Activated CD8-positive, alpha-beta memory T cell treated with anti-CD3 and anti-CD28 coated beads for 24 hours (primary cell): ENCODE data around the gene VRK1.
"Not testable (repeated sequence)": the region's sequence is repeated elsewhere in the genome, so short reads cannot be mapped to it uniquely, and the experiment has no call there.

Source experiments
- DNase-seq: peaks from one replicate; pipeline ENCODE4 v3.0.0-alpha.2; 2020

The VRK1 gene

GRCh38 chr14:96796851-96797581 lies at the start of gene VRK1:
TSS of gene VRK1 (plus strand) at chr14:96797382. CDS start at chr14:96833472, 36,090 bp downstream.
- DNase-seq: peak; percentile 97

DNA sequence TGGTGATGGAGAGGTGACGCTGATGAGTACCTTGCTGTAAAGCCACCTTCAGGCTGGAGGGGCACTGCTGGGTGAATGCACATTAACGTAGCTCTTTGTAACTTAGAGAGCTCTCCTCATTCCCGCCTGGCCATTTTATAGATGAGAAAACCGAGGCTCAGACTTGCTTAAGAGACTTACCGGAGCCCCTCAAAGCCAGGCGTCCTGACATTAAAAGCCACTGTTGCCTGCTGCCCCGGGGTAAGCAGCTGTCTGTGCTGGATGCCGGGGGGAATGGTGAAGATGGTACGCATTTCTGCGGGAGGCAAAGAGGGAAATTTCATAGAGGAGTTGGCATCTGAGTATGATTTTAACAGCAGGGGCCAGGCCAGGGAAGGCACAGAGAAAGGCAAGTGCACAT lies 49.6 kb upstream of the VRK1 start:
- no peak for DNase-seq

DNA sequence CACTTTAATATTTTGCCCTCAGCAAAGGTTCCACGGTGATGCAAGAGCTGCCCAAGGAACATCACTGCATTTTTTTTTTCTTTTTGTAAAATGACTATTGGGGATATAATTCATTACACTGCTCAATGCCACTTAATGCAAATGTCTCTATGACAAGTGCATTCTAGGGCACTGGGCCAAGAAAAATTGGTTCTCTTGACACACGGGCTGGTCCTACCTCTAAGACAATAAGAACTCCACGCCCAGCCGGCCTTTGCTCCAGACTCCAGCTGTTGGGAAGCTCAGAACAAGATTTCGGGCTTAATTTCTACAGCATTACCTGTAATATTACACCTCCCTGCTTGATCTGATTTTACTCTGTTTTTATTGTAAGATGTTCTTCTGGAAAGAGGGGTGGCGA lies 48.8 kb upstream of the VRK1 start:
- no peak for DNase-seq

DNA sequence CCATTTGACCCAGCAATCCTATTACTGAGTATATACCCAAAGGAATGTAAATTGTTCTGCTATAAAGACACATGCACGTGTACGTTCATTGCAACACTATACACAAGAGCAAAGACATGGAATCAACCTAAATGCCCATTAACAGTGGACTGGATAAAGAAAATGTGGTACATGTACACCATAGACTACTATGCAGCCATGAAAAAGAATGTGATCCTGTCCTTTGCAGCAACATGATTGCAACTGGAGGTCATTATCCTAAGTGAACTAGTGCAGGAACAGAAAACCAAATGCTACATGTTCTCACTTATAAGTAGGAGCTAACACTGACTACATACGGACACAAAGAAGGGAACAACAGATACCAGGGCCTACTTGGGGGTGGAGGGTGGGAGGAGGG lies 45.7 kb upstream of the VRK1 start:
- DNase-seq: peak; percentile 19

- DNase-seq: peak; percentile 5
Observed at GRCh38 chr14:96752125-96752524, 45.1 kb upstream of the VRK1 start.

DNA sequence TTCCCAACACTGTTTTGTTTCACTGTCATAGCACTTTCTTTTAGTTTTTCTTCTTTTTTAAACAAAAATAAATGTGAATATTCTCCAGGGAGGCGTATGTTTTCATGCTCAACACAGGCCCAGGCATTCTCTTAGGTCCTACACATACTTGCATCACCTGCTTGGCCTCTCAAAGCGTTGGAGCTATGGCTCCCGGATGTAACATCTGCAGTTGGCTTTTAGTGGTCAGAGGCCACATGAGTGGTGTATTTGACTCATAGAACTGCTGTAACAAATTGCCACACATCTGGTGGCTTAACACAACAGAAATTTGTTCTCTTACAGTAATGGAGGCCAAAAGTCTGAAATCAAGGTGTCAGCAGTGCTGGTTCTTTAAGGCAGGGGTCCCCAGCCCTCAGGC lies 44.6 kb upstream of the VRK1 start:
- DNase-seq: peak; percentile 9

GRCh38 chr14:96754162-96754844 lies 42.9 kb upstream of the VRK1 start:
- DNase-seq: peak; percentile 37

DNA sequence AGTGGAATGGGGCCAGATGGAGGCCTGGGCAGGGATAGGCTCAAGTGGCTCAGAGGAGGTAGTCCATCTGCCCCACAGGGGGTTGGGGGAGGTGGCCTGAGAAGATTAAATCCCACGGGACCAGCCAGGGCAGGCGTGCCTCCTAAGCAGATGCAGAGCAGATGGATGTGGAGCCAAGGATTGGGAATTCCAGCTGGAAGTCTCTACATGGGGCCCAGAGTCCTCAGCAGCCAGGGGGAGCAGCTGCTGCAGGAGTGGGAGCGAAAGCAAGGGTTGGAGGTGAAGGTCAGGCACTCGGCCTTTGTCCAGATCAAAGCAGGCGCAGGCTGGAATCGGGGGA lies 42.4 kb upstream of the VRK1 start:
- no peak for DNase-seq

- DNase-seq: no peak
Observed at GRCh38 chr14:96756745-96757144, 40.4 kb upstream of the VRK1 start.

DNA sequence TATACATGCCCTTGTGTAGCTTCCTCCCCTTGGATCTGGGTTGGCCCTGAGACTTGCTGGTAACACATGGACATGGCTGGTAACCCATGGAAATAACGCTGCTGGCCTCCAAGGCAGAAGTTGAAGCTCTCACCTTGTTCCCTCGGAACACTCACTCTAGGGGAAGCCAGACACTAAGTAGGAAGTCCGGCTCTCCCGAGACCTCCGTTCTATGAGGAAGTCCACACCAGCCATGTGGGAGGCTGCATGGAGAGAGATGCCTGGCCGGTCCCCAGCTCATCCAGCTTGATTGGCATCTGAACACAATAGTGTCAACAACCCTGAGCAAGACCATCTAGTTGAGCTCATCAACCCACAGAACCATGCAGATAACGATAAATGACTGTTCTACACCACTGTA lies 39.7 kb upstream of the VRK1 start:
- no peak for DNase-seq

GRCh38 chr14:96761066-96761465 lies 36.1 kb upstream of the VRK1 start:
- DNase-seq: no peak

- peak; percentile 49 for DNase-seq
Observed at GRCh38 chr14:96762650-96763049, 34.5 kb upstream of the VRK1 start.

DNA sequence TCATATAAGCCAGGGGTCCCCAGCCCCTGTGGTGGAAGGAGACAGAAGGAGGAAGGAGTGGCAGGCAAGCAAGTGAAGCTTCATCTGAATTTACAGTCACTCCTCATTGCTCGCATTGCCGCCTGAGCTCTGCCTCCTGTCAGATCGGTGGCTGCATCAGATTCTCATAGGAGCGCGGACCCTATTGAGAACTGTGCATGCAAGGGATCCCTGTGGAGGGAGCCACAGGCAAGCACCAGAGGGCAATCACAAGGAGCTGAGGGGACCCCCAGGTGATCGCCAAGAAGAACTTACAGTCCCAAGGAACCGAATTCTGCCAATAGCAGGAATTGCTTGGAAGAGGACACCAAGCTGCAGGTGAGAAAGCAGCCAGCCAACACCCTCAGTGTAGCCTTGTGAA lies 33.2 kb upstream of the VRK1 start:
- DNase-seq: no peak

DNA sequence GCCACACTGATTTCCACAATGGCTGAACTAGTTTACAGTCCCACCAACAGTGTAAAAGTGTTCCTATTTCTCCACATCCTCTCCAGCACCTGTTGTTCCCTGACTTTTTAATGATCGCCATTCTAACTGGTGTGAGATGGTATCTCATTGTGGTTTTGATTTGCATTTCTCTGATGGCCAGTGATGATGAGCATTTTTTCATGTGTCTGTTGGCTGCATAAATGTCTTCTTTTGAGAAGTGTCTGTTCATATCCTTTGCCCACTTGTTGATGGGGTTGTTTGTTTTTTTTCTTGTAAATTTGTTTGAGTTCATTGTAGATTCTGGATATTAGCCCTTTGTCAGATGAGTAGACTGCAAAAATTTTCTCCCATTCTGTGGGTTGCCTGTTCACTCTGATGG lies 32.0 kb upstream of the VRK1 start:
- not testable (repeated sequence) for DNase-seq

- DNase-seq: no peak
Observed at GRCh38 chr14:96772929-96773328, 24.3 kb upstream of the VRK1 start.

GRCh38 chr14:96776791-96777190 lies 20.4 kb upstream of the VRK1 start:
- no peak for DNase-seq

- DNase-seq: no peak
Observed at GRCh38 chr14:96780500-96780899, 16.7 kb upstream of the VRK1 start.

- no peak for DNase-seq
Observed at GRCh38 chr14:96781371-96781770, 15.8 kb upstream of the VRK1 start.

DNA sequence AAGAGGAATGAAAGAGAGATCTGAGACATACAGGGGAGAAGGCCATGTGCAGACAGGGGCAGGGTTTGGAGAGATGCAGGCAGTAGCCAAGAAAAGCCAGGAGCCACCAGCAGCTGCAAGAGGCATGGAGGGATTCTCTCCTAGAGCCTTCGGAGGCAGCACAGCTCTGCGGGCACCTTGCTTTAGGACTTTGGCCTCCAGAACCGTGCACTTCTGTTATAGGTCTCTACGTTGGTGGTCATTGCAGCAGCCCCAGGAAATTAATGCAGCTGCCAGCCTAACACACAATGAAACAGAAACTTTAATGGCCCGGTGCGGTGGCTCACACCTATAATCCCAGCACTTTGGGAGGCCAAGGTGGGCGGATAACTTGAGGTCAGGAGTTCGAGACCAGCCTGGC lies 14.7 kb upstream of the VRK1 start:
- no peak for DNase-seq

DNA sequence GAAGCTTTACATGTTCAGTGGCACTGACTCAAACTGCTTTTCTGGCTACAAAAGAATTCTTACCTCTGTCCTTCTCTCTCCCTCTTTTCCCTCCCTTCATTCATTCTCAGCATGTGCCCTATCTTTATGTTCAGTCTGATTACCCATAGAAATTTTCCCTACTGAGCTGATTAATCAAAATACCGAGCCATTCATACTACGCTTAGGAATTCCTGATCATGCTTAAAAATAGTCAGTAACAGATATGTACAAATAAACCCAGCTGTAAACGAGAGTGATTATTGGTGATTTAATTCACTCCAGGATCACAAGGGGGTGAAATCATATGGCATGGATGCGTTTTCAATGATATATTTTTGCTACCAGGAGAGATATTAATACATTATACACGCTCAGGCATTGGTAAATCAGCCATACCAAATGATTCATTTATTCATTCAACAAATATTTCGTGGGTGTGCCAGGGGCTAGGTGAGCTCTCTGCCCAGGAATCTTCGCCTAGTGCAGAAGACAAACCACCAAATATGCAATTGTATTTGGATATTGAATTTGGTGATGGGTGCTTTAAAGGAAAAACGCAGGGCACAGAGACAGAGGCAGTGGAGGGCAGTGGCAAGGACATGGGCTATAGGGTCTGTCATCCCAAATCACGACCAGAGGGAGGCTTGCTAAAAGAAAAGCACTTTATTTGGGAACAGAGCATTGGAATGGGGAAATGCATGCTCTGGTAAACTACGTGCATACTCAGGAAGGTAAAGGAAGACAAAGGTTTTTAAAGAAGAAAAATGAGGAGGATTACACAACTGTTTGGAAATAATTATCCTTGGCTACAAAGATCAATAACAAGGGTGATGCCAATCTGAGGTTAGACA lies 13.9 kb upstream of the VRK1 start:
- no peak for DNase-seq

- no peak for DNase-seq
Observed at GRCh38 chr14:96783915-96784224, 13.3 kb upstream of the VRK1 start.

- DNase-seq: no peak
Observed at GRCh38 chr14:96790186-96790585, 7.0 kb upstream of the VRK1 start.

- no peak for DNase-seq
Observed at GRCh38 chr14:96790706-96791105, 6.5 kb upstream of the VRK1 start.

DNA sequence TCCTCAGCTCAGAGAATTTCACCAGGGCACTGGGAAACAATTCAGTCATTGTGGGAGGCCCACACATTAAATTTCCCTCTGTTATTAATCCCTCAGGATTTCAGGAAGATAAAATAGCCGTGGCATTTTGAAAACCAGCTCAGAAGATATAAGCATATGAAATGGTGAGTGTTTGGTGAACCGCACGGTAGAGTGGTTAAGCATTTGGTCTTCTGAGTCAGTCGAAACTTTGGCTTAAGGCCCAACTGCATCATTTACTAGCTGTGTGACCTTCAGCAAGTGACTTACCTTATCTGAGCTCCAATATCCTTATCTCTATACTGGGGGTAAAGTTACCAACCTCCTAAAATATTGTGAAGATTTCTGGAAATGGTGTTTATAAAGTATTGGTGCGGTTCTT lies 5.2 kb upstream of the VRK1 start:
- DNase-seq: no peak
